Measurements from ENCODE around the gene RAB37.

Gene RAB37

DNA sequence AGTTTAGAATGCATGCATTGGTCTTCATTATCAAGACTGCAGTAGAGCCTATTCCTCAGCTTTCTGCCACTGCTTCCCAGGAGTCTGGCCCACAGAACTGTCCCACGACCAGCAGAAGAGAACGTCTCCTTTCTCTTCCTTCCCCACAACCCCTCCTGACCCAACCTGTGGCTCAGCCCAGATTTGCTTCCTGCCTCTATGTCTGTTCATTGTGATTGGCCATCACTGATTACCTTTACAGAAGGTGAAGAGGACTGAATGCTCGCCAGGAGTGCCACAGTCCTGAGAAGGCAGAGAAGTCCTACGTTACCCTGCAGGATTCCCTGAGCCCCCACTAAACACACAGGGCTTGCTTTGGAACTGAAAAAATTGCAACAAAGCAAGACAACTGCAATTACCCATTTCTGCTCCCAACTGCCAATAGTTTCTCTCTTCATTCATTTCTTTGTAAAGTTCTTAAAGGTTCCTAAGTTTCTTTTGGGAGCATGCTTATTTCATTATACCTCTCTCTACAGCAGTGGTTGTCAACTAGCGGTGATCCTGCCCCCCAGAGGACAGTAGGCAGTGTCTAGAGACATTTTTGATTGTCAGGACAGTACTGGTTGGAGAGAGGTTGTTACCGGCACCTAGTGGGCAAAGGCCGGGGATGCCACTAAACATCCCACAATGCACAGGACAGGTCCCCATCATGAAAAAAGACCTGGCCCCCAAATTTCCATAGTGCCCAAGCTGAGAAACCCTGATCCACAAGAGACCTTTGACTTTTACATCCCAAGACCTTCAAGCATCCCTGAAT is 43.6 kb downstream of the RAB37 start:
- no peak for DNase-seq

- no peak for DNase-seq
These were observed 45.5 kb downstream of the RAB37 start for GRCh38 chr17:74782571-74782970.

DNA sequence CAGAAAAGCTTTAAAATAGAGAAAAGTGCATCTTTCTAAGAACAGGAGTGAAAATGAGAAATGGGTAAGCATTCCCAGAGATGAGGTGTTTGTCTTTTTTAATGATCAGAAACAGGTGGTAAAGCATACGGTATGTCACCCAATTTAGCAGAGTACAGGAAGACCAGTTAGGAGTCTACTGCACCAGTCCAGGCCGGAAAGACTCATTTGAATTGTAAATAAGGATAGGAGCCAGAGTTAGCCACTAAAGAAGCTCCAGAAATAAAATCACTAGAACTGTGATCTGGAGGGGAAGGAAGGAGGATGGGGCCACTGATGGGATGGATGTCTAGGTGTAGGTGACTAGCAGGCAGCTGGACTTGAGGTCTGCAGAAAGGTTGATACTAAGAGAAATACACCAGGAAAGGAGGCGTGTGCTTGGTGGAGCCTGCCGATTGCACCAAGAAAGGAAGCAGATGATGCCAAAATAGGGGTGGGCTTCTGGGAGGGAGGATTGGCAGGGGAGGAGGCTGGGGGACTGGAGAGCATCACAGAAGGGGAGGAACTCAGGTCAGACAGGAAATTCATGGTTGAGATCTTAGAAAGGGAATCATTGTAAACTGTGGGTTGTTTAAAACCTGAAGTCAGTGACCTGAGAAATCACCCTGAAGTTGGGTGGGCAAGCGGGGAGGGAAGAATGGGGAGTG is 47.2 kb downstream of the RAB37 start:
- DNase-seq = no peak

DNA sequence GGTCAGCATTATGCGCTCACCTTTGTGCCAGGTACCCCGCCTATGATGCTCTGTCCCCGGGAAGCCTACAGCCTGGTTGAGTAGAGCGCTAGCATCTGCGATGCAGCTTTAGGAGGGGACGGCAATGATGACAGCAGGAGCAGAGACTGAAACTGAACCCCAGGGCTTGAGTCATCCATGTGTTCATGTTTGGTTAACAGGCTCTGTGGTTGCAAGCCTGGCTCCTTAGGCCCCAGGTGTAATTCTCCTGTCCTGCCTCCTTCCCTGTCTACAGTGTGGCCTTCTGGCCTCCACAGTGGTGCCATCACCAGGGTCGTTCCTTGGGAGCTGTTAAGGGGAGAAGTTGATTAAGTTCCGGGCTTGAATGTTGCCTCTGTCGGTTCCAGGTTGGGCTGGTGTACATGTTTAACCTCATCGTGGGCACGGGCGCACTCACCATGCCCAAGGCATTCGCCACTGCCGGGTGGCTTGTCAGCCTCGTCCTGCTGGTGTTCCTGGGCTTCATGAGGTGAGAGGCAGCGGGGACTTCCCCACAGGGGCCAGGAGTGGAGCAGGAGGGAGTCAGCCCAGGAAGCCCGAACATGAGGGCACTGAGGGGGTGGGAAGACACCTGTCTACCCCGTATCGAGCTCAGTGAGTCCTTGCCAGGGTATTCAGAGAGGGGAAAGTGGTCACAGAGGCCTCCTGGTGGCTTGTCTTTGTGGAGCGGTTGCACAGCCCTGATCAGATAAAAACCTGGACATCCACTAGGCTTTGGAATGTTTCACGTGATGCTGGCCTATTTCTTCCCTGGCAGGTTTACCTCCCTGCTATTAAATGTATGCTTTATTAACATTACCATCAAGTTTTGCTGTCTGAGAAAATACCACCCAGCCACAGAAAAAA is 48.3 kb downstream of the RAB37 start:
- no peak for DNase-seq

DNA sequence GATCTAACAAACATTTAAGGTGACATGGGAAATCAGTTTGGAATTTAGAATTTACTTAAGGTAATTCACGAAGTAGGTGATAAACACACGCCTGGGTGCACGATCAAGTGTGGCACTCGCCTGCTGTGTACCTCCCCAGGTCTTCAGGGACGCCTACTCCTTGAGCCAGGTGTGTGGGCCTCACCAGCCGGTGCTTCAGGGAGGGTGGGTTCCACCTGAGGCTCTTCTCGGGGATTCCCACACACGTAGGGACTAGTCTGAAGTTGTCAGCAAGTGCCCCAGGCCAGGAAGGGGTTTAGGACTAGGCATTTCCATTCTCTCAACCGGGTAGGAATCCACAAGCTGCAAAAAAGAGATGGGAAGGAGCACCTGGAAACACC is 48.9 kb downstream of the RAB37 start:
- DNase-seq = no peak

DNA sequence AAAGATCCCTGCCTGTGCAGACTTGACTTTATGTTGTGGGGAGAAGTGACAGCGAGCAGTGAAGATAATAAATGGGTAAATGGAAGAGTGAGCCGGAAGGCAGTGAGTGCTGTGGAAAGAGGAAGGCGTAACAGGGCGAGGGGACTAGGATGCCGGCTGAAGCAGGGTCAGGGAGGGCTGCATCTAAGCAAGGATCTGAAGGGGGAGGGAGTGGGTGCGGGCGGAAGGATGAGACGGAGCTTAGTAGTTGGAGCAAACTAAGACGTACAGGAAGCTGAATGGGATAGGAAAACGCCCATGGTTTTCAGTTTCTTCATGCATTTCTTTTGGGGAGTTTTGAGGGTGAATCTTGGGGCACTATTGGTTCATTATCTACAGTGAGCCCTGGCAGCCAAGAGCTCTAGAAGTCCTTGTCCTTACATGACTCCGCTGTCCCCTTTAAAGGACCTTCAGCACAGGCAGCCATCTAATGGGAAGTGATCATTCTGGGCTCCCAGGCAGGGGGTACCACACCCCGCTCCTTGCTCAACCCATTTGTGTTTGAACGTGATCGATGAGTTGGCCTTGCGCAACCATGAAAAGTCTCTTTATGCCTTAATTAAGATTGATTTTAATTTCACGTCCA is 49.5 kb downstream of the RAB37 start:
- no peak for DNase-seq

GRCh38 chr17:74790161-74791058 is 53.4 kb downstream of the RAB37 start:
- no peak for DNase-seq

DNA sequence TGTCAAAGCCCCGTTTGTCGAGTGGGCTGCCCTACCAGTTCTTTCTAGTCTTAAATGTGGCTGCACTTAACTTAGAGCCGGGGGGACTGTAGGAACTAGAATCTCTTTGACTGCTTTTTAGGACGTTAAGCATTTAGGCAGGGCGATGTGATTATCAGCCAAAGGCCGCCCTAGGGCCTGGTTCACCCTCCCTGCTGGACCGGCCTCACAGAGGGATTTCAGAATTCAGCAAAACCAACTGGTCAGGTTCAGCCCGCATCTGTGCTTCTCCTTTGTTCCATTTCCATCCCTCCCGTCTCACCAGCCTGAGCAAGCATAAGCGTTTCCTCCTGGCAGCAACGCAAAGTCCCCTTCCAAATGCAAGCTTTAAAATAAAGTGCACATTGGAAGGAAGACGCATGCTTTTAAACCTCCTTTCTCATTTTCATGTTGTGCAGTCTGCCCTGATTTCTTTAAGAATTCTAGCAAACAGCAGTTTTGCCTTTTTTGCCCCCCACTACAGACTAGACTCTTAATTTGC is 55.6 kb downstream of the RAB37 start:
- no peak for DNase-seq

DNA sequence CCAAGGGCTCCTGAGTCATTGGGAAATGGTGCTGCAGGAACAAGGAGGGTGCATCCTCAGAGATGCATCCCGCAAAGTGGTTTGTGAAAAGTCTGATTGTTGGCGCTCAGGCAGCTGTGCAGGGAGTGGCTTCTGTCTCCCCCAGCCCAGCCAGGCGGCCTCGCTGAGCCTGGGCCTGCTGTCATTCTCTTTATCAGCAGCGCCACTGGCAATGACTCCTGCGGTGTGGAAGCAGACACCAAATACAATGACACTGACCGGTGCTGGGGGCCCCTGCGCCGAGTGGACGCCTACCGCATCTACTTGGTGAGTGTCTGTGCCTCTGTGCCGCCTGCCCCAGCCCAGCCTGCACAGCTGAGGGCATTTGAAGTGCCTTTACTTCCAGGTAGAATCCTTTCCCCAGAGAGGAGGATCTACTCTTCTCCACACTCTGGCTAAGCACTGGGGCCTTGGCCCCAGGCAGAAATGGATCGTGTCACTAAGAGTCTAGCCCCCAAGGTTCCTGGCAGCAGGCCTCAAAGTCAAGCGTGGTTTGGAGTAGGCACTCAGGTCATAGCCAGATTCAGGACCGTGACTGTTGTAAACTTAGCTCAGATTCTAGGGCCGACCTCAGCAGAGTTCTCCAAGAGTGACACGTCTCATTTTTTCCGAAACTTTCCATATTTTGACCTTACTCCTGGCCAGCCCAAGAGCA is 58.4 kb downstream of the RAB37 start:
- no peak for DNase-seq

GRCh38 chr17:74796211-74796610 is 59.2 kb downstream of the RAB37 start:
- no peak for DNase-seq

GRCh38 chr17:74796866-74797265 is 59.8 kb downstream of the RAB37 start:
- no peak for DNase-seq
